CD14-positive monocyte (primary cell): ENCODE results near the gene CMTM1. TPM values are rescaled to one million over a fixed set of nuclear protein-coding genes. Genes with fewer than 3 reads are reported as not detected.

Experiments used
- DNase-seq, 3 donors: peaks; one replicate each; pipeline ENCODE4 v3.0.0-alpha.2; 2011 to 2022
- H2AFZ ChIP-seq: 2 replicates; pipeline ENCODE4 v1.6.0; 2012; ENCODE audit warnings: mild to moderate bottlenecking, low read depth, low read length, inconsistent platforms; ENCODE audit not compliant: insufficient read depth, poor library complexity, severe bottlenecking
- H3K27ac ChIP-seq, 2 donors: 1 replicate in 1 of 2; 2 replicates in 1 of 2; pipeline ENCODE4 v1.5.1; 2012 to 2013; ENCODE audit warnings: low read length in 2 of 2, control low read depth in 1 of 2, inconsistent platforms in 1 of 2, low read depth in 1 of 2, mild to moderate bottlenecking in 1 of 2
- H3K27me3 ChIP-seq, 2 donors: one replicate each; pipeline versions ENCODE4 v1.6.0 to v1.6.1; 2011 to 2013; ENCODE audit warnings: low read length in 2 of 2; ENCODE audit not compliant: control insufficient read depth in 2 of 2, insufficient read depth in 2 of 2
- H3K36me3 ChIP-seq, 2 donors: replicated peaks in 1 of 2; 1 replicate in 1 of 2; 2 replicates in 1 of 2; pipeline versions ENCODE4 v1.5.1 to v1.6.1; 2012 to 2013; ENCODE audit warnings: low read length in 2 of 2, control low read depth in 1 of 2, inconsistent platforms in 1 of 2, mild to moderate bottlenecking in 1 of 2; ENCODE audit not compliant: insufficient read depth in 2 of 2, control insufficient read depth in 1 of 2
- H3K4me1 ChIP-seq, 2 donors: 1 replicate in 1 of 2; 2 replicates in 1 of 2; pipeline versions ENCODE4 v1.5.1 to v1.6.1; 2012 to 2013; ENCODE audit warnings: low read length in 2 of 2, control low read depth in 1 of 2, inconsistent platforms in 1 of 2, mild to moderate bottlenecking in 1 of 2, moderate library complexity in 1 of 2; ENCODE audit not compliant: insufficient read depth in 2 of 2, control insufficient read depth in 1 of 2
- H3K4me2 ChIP-seq: replicated peaks from 2 replicates; pipeline ENCODE3; 2012; ENCODE audit warnings: low read length, moderate library complexity, mild to moderate bottlenecking; ENCODE audit not compliant: poor library complexity, severe bottlenecking; ENCODE audit errors: extremely low read depth
- H3K4me3 ChIP-seq, 3 experiments: fragments of 200-600 bp in 1 of 3; sonication (generic) in 1 of 3; replicated peaks in 1 of 3; 1 replicate in 2 of 3; 2 replicates in 1 of 3; pipeline ENCODE4 v1.5.1; 2011 to 2013; ENCODE audit warnings: low read length in 3 of 3, mild to moderate bottlenecking in 3 of 3, control low read depth in 2 of 3, low read depth in 2 of 3, inconsistent platforms in 1 of 3, moderate library complexity in 1 of 3
- H3K79me2 ChIP-seq: 2 replicates; pipeline ENCODE4 v1.6.0; 2012; ENCODE audit warnings: mild to moderate bottlenecking, control low read depth, inconsistent platforms, low read length, moderate library complexity; ENCODE audit not compliant: insufficient read depth
- H3K9ac ChIP-seq: 2 replicates; pipeline ENCODE4 v1.6.0; 2017; ENCODE audit warnings: low read length, mild to moderate bottlenecking; ENCODE audit not compliant: insufficient read depth, poor library complexity, severe bottlenecking
- H3K9me3 ChIP-seq, 2 donors: replicated peaks in 1 of 2; 1 replicate in 1 of 2; 2 replicates in 1 of 2; pipeline versions ENCODE4 v1.5.1 to v1.6.1; 2012 to 2013; ENCODE audit warnings: low read length in 2 of 2, control low read depth in 1 of 2; ENCODE audit not compliant: control insufficient read depth in 1 of 2, insufficient read depth in 1 of 2
- H4K20me1 ChIP-seq: 2 replicates; pipeline ENCODE4 v1.6.0; 2012; ENCODE audit warnings: mild to moderate bottlenecking, low read length, control low read depth, moderate library complexity; ENCODE audit not compliant: insufficient read depth
- H3K27ac Mint-ChIP-seq, 7 donors: one replicate each; pipeline ENCODE4 v1.8.0; 2020; ENCODE audit warnings: mild to moderate bottlenecking in 7 of 7, mixed read lengths in 7 of 7, moderate library complexity in 6 of 7, inconsistent platforms in 2 of 7
- H3K27me3 Mint-ChIP-seq, 3 donors: one replicate each; pipeline ENCODE4 v1.8.0; 2021 to 2022; ENCODE audit warnings: low read depth in 3 of 3, mild to moderate bottlenecking in 3 of 3, mixed read lengths in 3 of 3, moderate library complexity in 3 of 3, inconsistent platforms in 1 of 3
- H3K36me3 Mint-ChIP-seq, 2 donors: one replicate each; pipeline ENCODE4 v1.8.0; 2020; ENCODE audit warnings: mixed read lengths in 2 of 2, inconsistent platforms in 1 of 2, mild to moderate bottlenecking in 1 of 2
- H3K4me1 Mint-ChIP-seq: one replicate; pipeline ENCODE4 v1.8.0; 2020; ENCODE audit warnings: mild to moderate bottlenecking, mixed read lengths
- H3K4me3 Mint-ChIP-seq, 2 donors: one replicate each; pipeline ENCODE4 v1.8.0; 2020; ENCODE audit warnings: mild to moderate bottlenecking in 2 of 2, mixed read lengths in 2 of 2, moderate library complexity in 1 of 2
- H3K9me3 Mint-ChIP-seq, 7 donors: one replicate each; pipeline ENCODE4 v1.8.0; 2020 to 2022; ENCODE audit warnings: mixed read lengths in 7 of 7, mild to moderate bottlenecking in 6 of 7, moderate library complexity in 6 of 7, inconsistent platforms in 2 of 7
- WGBS: methylation state at CpG from one replicate; pipeline ENCODE4 v1.1.5; 2013; ENCODE audit warnings: missing lambda C conversion rate; ENCODE audit not compliant: insufficient coverage; 5-methylcytosine and 5-hydroxymethylcytosine counted together
- intact Hi-C, 2 donors: fragments of 100-400 bp; cut with micrococcal nuclease; formaldehyde crosslinking; loops; one replicate each; pipeline versions ENCODE4 v1.15.0 to v1.15.1; 2023
- polyA plus RNA-seq, 3 donors: library from polyadenylated mRNA; depleted of rRNA in 1 of 3; unstranded in 2 of 3; stranded (reverse) in 1 of 3; fragments of 300-500 nt in 2 of 3; fragments of >200 nt in 1 of 3; fragmentation: Illumina TruSeq in 2 of 3; gene quantifications; 1 replicate in 2 of 3; 2 replicates in 1 of 3; pipeline ENCODE4 v1.2.3, GENCODE V29; 2012 to 2021
- TF ChIP-seq, protein P1 (sequence below): fragments of 200-600 bp; IDR thresholded peaks from one replicate; pipeline ENCODE4 v1.8.0; 2022; ENCODE audit warnings: antibody characterized with exemption, mild to moderate bottlenecking

Gene CMTM1
- polyA plus RNA-seq, 3 donors, result 1.6 to 3.3 (median 2.5) TPM

GRCh38 chr16:66541388-66542355, 24.6 kb upstream of the CMTM1 start:
- H3K27ac Mint-ChIP-seq, result peak overlapping the region in 1 of 7 donors; percentile 12

GRCh38 chr16:66542396-66542795, 23.8 kb upstream of the CMTM1 start:
- peaks cover 52% of the 10 kb centered on the region for H3K4me1 Mint-ChIP-seq
- no peak overlapping the region for H3K4me3 ChIP-seq
- no peak overlapping the region for H3K27ac ChIP-seq
- peaks cover 71 to 83% of the 10 kb centered on the region in 2 donors for H3K36me3 Mint-ChIP-seq
- H2AFZ ChIP-seq, result no peak overlapping the region
- no peak overlapping the region for H3K4me2 ChIP-seq
- no peak for DNase-seq
- WGBS, result no CpG with 5 or more reads among the region's 3 CpGs
- H3K79me2 ChIP-seq, result peaks cover 8% of the 10 kb centered on the region
- H3K4me1 ChIP-seq, result peaks cover 32% of the 10 kb centered on the region in 2 donors
- no peaks in the 10 kb centered on the region for H3K27me3 ChIP-seq
- intact Hi-C loops, result no loop called here
- no peaks in the 10 kb centered on the region for H3K9me3 Mint-ChIP-seq
- no peak overlapping the region for H3K4me3 Mint-ChIP-seq
- no peak overlapping the region for H3K9ac ChIP-seq
- peaks cover 0 to 2% (median 0%) of the 10 kb centered on the region in 3 donors for H3K27me3 Mint-ChIP-seq
- peaks cover 30 to 52% of the 10 kb centered on the region in 2 donors for H3K36me3 ChIP-seq
- peak overlapping the region in 1 of 7 donors; percentile 22 for H3K27ac Mint-ChIP-seq
- H4K20me1 ChIP-seq, result no peaks in the 10 kb centered on the region
- H3K9me3 ChIP-seq, result no peaks in the 10 kb centered on the region
- TF ChIP-seq, protein P1, sequence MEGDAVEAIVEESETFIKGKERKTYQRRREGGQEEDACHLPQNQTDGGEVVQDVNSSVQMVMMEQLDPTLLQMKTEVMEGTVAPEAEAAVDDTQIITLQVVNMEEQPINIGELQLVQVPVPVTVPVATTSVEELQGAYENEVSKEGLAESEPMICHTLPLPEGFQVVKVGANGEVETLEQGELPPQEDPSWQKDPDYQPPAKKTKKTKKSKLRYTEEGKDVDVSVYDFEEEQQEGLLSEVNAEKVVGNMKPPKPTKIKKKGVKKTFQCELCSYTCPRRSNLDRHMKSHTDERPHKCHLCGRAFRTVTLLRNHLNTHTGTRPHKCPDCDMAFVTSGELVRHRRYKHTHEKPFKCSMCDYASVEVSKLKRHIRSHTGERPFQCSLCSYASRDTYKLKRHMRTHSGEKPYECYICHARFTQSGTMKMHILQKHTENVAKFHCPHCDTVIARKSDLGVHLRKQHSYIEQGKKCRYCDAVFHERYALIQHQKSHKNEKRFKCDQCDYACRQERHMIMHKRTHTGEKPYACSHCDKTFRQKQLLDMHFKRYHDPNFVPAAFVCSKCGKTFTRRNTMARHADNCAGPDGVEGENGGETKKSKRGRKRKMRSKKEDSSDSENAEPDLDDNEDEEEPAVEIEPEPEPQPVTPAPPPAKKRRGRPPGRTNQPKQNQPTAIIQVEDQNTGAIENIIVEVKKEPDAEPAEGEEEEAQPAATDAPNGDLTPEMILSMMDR, result no peak

More at GRCh38 chr16:66541388-66542355, 24.6 kb upstream of the CMTM1 start:
- Histone ChIP-seq H2AFZ (no peak overlapping the region), H4K20me1 (no peaks in the 10 kb centered on the region), H3K79me2 (peaks cover 4% of the 10 kb centered on the region), H3K4me2 (no peak overlapping the region), H3K9me3 (no peaks in the 10 kb centered on the region), H3K27ac (no peak overlapping the region), H3K4me3 (no peak overlapping the region), H3K36me3 (peaks cover 35 to 59% of the 10 kb centered on the region in 2 donors), H3K4me1 (peaks cover 27% of the 10 kb centered on the region in 2 donors), H3K27me3 (no peaks in the 10 kb centered on the region), H3K9ac (no peak overlapping the region)
- H3K4me1 Mint-ChIP-seq, result peaks cover 46% of the 10 kb centered on the region
- WGBS, result 97% methylated on average over 9 of the region's 18 CpGs
- H3K36me3 Mint-ChIP-seq, result peaks cover 71 to 83% of the 10 kb centered on the region in 2 donors
- no peak for DNase-seq
- intact Hi-C loops, result no loop called here
- no peaks in the 10 kb centered on the region for H3K9me3 Mint-ChIP-seq
- H3K4me3 Mint-ChIP-seq, result no peak overlapping the region
- TF ChIP-seq, protein P1, result no peak
- peaks cover 0 to 2% (median 0%) of the 10 kb centered on the region in 3 donors for H3K27me3 Mint-ChIP-seq
